Measurements from ENCODE around the gene MKRN1. TPM values are rescaled to one million over a fixed set of nuclear protein-coding genes. Genes with fewer than 3 reads are reported as not detected.
"Not testable (repeated sequence)": the region's sequence is repeated elsewhere in the genome, so short reads cannot be mapped to it uniquely, and the experiment has no call there.

MKRN1 gene
- total RNA-seq, 4 donors from 2014 or later, result 66.6 to 122 (median 87.5) TPM

GRCh38 chr7:140455743-140456142 lies 23.6 kb downstream of the MKRN1 start:
- H3K4me1 ChIP-seq, result no peaks in the 10 kb centered on the region
- H3K27me3 ChIP-seq, result no peaks in the 10 kb centered on the region
- 71 to 73% methylated on average over 4 of the region's 4 CpGs for WGBS, 2 donors (ENCODE audit: low coverage in 1 of 2)
- H3K4me3 ChIP-seq, result no peak overlapping the region
- TF ChIP-seq EP300 (IDR thresholded peaks at IDR 0.05), result no peak
- no peak for TF ChIP-seq POLR2AphosphoS5 (IDR thresholded peaks at IDR 0.05)
- TF ChIP-seq CTCF (IDR thresholded peaks at IDR 0.05), result no peak
- TF ChIP-seq POLR2A (IDR thresholded peaks at IDR 0.05), result no peak
- no peak for ATAC-seq
- H3K36me3 ChIP-seq, result peaks cover 12 to 92% of the 10 kb centered on the region in 2 donors
- H3K27ac ChIP-seq, result no peak overlapping the region
- H3K9me3 ChIP-seq, result no peaks in the 10 kb centered on the region

- no peak for ATAC-seq
- no peaks in the 10 kb centered on the region for H3K9me3 ChIP-seq
- H3K4me1 ChIP-seq, result no peaks in the 10 kb centered on the region
- H3K36me3 ChIP-seq, result peaks cover 12 to 86% of the 10 kb centered on the region in 2 donors
- no peak for TF ChIP-seq CTCF (IDR thresholded peaks at IDR 0.05)
- H3K27ac ChIP-seq, result no peak overlapping the region
- no peaks in the 10 kb centered on the region for H3K27me3 ChIP-seq
- no peak overlapping the region for H3K4me3 ChIP-seq
- 76 to 83% methylated on average over 3 to 8 of the region's 8 CpGs for whole genome bisulfite sequencing, 2 donors (ENCODE audit: low coverage in 1 of 2)
Observed at GRCh38 chr7:140454657-140455015, 24.7 kb downstream of the MKRN1 start.

- H3K4me1 ChIP-seq, H3K4me3 ChIP-seq, ATAC-seq, H3K9me3 ChIP-seq, H3K27ac ChIP-seq, H3K27me3 ChIP-seq: not testable (repeated sequence)
- peaks cover 12 to 87% of the 10 kb centered on the region in 2 donors for H3K36me3 ChIP-seq
- 90 to 100% methylated on average over 3 to 8 of the region's 9 CpGs for WGBS, 2 donors (ENCODE audit: low coverage in 1 of 2)
Observed at GRCh38 chr7:140453785-140454656, 25.3 kb downstream of the MKRN1 start.

- Histone ChIP-seq H3K9me3 (no peaks in the 10 kb centered on the region), H3K4me3 (no peak overlapping the region), H3K27me3 (no peaks in the 10 kb centered on the region), H3K4me1 (no peaks in the 10 kb centered on the region), H3K36me3 (peaks cover 12 to 81% of the 10 kb centered on the region in 2 donors), H3K27ac (no peak overlapping the region)
- no peak for ATAC-seq
- WGBS, 2 donors (ENCODE audit: low coverage in 1 of 2), result 83 to 87% methylated on average over 2 to 4 of the region's 4 CpGs
- TF ChIP-seq POLR2A (IDR thresholded peaks at IDR 0.05), result no peak
- no peak for TF ChIP-seq CTCF (IDR thresholded peaks at IDR 0.05)
- TF ChIP-seq POLR2AphosphoS5 (IDR thresholded peaks at IDR 0.05), result no peak
- TF ChIP-seq EP300 (IDR thresholded peaks at IDR 0.05), result no peak
Observed at GRCh38 chr7:140453273-140453672, 26.0 kb downstream of the MKRN1 start.

- TF ChIP-seq EP300 (IDR thresholded peaks at IDR 0.05), result no peak
- TF ChIP-seq POLR2A (IDR thresholded peaks at IDR 0.05), result no peak
- no peak for TF ChIP-seq POLR2AphosphoS5 (IDR thresholded peaks at IDR 0.05)
- no peak for TF ChIP-seq CTCF (IDR thresholded peaks at IDR 0.05)
- Histone ChIP-seq H3K27ac (no peak overlapping the region), H3K9me3 (no peaks in the 10 kb centered on the region), H3K4me1 (no peaks in the 10 kb centered on the region), H3K36me3 (peaks cover 12 to 65% of the 10 kb centered on the region in 2 donors), H3K27me3 (no peaks in the 10 kb centered on the region), H3K4me3 (no peak overlapping the region)
- no peak for ATAC-seq
- WGBS, 2 donors (ENCODE audit: low coverage in 1 of 2), result 80 to 83% methylated on average over 1 of the region's 1 CpG
Observed at GRCh38 chr7:140451716-140452115, 27.6 kb downstream of the MKRN1 start.
